Measurements from ENCODE around the gene STYX.

DNA sequence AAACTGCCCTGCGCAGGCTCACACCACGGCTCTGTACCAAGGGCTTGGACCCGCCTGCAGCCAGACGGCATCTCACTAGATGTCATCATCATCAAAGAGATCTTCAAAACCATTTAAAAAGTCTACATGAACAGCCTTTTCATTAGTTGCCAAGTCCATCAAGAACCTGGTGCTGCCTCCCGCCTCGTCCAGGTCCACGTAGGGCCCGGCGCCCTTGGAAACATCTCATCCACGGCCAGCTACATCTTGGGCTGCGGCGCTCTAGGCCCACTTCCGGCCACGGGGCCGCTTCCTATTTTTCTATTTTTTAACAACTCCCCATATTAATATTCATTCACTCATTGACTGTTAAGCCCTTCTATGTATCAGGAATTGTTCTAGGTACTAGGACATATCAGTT lies 68.9 kb downstream of the STYX start:
- TF ChIP-seq, protein P1, sequence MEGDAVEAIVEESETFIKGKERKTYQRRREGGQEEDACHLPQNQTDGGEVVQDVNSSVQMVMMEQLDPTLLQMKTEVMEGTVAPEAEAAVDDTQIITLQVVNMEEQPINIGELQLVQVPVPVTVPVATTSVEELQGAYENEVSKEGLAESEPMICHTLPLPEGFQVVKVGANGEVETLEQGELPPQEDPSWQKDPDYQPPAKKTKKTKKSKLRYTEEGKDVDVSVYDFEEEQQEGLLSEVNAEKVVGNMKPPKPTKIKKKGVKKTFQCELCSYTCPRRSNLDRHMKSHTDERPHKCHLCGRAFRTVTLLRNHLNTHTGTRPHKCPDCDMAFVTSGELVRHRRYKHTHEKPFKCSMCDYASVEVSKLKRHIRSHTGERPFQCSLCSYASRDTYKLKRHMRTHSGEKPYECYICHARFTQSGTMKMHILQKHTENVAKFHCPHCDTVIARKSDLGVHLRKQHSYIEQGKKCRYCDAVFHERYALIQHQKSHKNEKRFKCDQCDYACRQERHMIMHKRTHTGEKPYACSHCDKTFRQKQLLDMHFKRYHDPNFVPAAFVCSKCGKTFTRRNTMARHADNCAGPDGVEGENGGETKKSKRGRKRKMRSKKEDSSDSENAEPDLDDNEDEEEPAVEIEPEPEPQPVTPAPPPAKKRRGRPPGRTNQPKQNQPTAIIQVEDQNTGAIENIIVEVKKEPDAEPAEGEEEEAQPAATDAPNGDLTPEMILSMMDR (IDR thresholded peaks at IDR 0.05), result no peak
- TF ChIP-seq POLR2A (IDR thresholded peaks at IDR 0.05), result no peak

Data from vagina (tissue), 2 donors.